ENCODE measurements around the gene PPP2R5D.
"Not testable (repeated sequence)": the region's sequence is repeated elsewhere in the genome, so short reads cannot be mapped to it uniquely, and the experiment has no call there.

Gene PPP2R5D

DNA sequence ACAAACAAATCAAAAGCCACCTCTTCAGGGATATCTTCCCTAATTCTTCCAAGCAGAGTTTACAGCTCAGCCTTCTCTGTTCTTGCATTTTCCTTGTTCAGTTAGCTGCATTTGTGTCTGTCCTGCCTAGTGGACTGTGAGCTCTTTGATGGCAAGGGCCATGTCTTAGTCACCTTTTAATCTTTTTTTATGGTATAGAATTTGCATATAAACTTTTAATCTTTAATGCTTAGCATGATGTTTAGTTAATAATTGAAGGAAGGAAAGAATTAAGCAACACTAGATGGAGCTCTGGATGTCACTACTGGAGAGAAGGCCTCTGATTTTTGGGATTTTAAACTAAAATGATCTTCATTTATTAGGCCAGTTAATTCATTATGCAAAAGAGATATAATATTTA is 12.1 kb downstream of the PPP2R5D start:
- DNase-seq (ENCODE audit: low spot score): no peak

DNA sequence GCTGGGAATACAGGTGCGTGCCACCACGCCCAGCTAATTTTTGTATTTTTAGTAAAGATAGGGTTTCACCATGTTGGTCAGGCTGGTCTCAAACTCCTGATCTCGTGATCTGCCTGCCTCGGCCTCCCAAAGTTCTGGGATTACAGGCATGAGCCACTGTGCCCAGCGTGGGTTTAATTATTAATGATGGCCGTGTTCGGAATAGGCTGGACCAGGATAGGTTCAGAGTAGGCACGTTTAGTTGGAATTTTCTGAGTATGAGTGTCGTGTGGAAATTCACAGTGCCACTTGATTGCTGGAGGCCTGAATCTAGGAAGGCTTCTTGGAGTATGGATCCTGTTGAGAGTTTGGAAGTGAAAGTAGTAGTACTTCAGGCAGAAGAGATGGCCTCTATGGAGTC is 13.8 kb downstream of the PPP2R5D start:
- not testable (repeated sequence) for DNase-seq (ENCODE audit: low spot score)

DNA sequence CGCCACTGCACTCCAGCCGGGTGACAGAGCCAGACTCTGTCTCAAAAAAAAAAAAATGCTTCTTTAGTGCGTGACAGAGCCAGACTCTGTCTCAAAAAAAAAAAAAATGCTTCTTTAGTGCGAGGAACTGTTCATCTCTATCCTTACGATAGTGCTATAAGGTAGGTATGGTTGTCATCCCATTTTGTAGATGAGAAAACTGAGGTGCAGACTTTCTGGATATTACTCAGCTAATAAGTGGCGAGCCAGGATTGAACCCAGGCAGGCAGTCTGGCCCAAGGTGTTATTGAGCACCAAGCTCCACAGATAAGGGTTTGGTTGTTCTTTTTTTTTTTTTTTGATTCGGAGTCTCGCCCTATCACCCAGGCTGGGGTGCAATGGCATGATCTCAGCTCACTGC is 17.5 kb downstream of the PPP2R5D start:
- DNase-seq (ENCODE audit: low spot score): no peak

DNA sequence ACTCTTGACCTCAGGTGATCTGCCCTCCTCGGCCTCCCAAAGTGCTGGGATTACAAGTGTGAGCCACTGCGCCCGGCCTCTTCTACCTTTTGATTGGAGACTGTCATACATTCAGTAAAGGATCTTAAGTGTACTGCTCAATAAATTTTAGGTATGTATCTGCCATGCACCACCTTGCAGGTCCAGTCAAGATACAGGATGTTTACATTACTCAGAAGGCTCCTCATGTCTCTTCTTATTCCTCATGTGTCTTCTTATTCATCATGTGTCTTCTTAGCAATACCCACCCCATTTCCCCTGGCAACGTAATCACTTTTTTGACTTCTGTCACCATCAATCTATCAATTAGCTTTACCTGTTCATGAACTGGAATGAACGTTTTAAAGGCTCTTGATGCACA is 21.5 kb downstream of the PPP2R5D start:
- no peak for DNase-seq (ENCODE audit: low spot score)

DNA sequence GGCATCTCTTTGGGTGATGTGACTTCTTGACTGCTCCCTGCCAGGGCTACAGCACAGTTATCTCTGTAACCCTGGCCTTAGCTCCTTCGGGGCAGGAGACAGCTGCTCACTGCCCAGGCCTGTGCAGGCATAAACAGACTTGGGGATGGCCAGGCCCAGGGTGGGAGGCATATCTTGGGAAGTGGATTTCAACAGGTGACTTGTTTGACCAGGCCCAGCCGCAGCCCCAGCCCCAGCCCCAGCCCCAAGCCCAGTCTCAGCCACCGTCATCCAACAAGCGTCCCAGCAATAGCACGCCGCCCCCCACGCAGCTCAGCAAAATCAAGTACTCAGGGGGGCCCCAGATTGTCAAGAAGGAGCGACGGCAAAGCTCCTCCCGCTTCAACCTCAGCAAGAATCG is 21.9 kb downstream of the PPP2R5D start:
- DNase-seq (ENCODE audit: low spot score): no peak

DNA sequence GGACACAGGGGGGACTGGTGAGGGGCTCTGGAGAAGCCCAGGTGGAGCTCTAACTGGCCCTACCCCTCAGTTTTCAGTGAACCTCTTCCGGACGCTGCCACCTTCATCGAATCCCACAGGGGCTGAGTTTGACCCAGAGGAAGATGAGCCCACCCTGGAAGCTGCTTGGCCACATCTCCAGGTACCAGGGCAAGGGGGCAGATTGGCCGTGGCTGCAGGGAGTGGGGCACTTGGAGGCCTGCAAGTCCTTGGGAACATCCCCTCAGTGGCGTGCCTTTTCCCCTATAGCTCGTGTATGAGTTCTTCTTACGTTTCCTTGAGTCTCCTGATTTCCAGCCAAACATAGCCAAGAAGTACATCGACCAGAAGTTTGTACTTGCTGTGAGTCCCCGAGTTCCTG is 22.8 kb downstream of the PPP2R5D start:
- DNase-seq (ENCODE audit: low spot score): no peak

DNA sequence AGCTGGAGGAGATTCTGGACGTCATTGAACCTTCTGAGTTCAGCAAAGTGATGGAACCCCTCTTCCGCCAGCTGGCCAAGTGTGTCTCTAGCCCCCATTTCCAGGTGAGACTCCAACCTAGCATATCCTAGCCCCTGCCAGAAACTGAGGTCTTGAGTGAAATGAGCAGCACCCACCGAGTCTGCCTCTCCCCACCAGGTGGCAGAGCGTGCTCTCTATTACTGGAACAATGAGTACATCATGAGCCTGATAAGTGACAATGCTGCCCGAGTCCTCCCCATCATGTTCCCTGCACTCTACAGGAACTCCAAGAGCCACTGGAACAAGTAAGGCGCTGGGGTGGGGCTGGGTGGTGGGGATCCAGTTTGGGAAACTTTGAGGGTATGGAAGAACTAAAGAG is 24.8 kb downstream of the PPP2R5D start:
- peak; percentile 40 for DNase-seq (ENCODE audit: low spot score)

DNA sequence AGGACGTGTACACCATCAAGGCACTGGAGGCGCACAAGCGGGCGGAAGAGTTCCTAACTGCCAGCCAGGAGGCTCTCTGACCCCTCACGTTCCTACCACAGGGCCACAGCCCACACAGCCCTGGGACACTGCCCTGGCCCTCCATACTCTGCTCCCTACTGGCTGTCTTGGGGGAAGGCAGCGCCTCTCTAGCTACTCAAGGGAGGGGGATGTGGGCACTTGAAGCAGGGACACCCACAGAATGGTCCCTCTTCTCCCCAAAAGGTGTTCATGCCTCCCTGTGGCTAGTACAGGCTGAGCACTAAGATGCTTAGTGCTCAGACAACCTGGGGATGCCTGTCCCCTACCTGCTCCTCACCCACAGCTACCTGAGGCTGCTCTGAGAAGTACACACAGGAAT is 26.8 kb downstream of the PPP2R5D start:
- no peak for DNase-seq (ENCODE audit: low spot score)

DNA sequence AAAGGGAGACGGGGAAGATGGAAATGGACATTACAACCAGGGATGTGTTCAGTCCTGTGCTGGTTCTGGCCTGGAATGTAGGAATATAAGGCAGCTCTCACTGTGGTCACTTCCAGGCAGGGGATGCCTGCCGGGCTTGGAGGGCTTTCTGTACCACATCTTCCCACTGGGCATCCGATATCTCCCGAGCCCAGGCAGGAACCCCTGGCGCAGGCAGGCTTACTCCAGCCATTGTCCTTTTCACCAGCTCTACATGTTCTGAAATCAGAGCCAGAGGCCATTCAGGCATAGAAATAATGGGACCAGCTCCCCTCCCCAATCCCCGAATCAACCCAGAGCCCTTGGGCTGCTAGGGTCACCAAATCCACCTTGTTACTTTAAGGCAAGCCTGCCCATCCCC is 28.0 kb downstream of the PPP2R5D start:
- DNase-seq (ENCODE audit: low spot score): no peak

DNA sequence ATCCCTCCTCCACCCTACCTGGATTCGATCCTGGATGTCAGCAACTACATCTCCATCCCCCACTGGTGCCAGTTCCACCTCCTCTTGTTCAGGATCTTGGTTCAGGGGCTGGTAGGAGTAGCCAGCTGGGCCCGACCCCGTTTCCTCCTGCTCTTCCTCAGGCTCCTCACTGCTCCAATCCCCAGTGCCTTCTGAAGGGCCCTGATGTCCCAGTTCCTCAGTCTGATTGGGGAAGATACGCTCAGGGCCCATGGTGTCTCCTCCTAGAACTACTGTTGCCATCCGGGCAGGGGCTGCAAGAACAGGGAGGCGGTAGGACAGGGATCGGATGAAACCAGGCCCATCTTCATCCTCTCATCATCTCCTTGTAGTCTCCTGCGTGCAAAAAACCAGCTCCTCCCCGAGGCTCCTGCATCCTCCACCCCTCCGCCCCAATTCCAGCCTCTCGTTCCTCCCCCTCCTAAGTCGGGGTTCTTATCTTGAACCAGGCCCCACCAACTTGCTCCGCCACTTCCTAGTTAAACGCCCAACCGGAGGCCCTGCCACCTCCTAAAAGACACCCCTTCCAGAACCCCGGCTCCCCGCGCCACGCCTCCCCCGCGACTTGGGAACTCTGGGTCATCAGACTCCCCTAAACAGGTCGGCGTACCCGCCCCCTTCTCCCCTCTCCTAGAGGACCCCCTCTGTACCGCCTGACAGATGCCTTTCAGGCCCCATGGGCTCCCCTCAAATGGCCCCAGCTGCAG is 28.9 kb downstream of the PPP2R5D start:
- peak; percentile 25 for DNase-seq (ENCODE audit: low spot score)

DNA sequence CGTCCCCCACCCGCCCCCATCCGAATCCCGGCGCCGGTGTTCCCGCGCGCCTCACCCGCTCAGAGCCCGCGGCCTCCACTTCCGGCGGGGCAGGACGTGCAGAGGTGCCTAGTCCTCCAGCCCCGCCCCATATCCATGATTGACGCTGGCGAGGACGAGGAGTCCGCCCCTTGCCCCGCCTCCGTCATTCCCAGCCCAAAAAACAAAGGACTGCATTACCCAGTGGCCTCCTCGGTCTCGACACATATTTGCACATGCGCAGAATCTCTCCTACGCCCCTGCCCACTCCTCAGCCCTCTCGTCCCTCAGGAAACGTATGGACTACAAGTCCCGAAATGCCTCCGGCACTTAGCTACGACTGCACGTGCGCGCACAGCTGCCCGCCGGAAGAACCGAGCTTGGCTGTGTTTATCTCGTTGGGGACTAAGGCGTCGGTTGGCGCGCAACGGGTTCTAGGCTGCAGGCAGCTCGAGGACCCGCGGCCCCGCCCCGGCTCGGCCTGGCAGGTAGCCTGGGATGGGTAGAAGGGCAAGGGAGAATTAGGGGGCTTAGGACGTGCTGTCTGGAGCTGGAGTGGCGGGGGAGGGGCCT is 29.6 kb downstream of the PPP2R5D start, which contains the start of the genes KLHDC3 and MEA1:
TSS of gene KLHDC3 (plus strand) at position 407 of the 591 bp plus-strand sequence. CDS start 2,944 bp downstream, outside the sequence.
TSS of gene MEA1 (minus strand) at position 104 of the 591 bp plus-strand sequence. CDS start 133 bp downstream, outside the sequence.
- DNase-seq (ENCODE audit: low spot score): peak; percentile 100

DNA sequence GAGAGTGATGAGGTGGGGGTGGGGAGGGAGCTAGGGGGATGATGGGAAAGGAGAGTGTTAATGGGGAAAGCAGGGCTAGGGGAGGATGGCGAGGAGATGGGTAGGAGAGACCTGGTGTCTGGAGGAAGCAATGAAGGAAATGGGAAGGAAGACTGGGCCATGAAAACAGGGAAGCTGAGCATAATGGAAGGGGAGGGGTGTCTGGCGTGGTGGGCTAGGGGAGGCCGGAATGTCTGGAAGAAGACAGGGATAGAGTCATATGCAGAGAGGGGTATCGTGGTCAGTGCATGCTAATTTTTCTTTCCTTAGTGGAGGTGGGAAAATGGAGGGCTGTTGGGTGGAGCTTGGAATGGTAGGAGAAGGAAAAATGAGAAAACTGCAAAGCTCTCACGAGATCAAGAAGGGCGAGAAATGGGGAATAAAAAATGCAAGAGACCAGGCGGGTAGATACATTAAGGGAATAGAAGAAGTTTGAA is 30.1 kb downstream of the PPP2R5D start:
- DNase-seq (ENCODE audit: low spot score): no peak

DNA sequence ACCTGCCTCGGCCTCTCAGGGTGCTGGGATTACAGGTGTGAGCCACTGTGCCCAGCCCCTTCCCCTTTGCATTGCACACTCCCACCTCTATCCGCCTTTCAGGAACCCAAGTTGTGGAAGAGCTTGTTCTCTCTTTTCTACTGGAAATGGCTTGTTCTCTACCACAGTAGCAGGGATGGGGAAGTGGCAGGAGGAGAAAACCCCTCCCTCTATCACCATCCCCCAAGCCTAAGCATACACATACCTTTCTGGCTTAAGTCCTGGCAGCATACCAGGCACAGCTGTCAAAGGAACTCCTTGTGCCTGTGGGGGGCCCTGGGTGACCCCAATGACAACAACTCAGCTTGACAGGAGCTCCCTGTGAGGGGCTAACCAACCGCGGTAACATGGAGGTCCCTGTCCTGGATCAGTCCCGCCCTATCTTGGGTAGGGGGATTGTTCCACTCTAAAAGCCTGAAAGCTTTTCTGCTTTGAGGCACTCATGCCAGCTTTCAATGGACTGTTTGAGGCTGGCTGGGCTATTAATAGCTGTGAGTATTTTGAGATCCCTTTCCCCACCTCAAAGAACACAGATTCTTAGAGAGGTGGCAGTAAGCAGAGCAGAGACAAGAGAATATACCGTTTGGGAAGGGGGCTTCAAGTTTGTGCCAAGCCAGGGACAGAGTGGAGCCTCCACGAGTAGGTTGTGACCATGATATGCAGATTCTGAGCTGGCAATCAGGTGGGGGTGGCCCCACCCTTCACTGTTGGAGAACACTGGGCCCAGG is 32.0 kb downstream of the PPP2R5D start:
- DNase-seq (ENCODE audit: low spot score): no peak

DNA sequence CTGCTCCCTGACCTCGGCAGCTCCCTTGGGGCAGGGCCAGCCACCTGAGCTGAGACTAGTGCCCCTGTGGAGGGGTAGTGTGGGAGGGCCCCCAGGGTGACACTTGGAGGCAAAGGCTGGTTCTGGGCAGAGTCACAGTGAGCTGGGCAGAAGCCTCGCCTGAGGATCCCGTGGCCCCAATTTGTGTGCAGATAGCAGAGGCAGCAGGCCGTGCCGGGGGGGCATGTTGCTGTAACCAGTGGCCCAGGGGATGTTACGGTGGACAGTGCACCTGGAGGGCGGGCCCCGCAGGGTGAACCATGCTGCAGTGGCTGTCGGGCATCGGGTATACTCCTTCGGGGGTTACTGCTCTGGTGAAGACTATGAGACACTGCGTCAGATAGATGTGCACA is 32.6 kb downstream of the PPP2R5D start:
- DNase-seq (ENCODE audit: low spot score): no peak

DNA sequence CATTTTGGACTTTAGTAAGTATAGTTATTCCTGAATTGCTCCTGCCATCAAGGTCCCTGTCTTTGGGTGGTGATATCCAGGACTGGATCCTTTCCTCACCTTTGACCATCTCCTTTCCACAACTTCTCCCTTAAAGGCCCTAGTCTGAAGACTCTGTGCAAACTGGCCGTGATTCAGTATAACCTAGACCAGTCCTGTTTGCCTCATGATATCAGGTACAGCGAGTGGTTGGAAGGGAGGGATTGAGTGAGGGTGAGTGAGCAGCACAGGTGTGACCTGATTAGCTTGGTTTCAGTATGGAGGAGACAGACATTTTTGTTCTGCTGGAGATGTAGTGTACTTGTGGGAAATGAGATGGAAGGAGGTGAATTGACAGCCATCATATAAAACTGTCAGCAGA is 34.8 kb downstream of the PPP2R5D start:
- DNase-seq (ENCODE audit: low spot score): no peak

DNA sequence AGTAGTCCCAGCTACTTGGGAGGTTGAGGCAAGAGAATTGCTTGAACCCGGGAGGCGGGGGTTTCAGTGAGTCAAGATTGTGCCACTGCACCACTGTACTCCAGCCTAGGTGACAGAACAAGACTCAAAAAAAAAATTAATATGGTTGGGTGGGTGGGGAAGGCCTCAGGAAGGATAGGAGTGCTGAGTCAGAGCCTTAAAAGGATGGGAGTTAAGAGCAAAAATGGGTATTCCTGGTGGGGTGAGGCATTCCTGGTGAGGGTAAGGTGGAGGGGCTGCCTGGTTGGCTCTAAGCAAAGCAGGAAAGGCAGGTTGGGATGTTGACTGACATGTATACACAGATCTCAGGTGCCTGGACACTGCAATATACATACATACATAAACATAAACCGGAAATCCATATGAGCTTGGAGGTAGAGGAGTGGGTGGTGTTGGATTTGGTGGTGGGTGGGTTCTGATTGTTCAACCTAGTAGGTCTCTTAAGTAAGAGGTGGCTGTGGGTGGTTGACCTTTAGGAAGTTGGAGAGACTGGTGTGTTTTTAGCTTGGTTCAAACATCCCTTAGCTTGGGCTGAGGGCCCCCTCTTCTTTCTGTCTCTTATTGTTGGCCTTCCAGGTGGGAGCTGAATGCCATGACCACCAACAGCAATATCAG is 35.8 kb downstream of the PPP2R5D start:
- no peak for DNase-seq (ENCODE audit: low spot score)

DNA sequence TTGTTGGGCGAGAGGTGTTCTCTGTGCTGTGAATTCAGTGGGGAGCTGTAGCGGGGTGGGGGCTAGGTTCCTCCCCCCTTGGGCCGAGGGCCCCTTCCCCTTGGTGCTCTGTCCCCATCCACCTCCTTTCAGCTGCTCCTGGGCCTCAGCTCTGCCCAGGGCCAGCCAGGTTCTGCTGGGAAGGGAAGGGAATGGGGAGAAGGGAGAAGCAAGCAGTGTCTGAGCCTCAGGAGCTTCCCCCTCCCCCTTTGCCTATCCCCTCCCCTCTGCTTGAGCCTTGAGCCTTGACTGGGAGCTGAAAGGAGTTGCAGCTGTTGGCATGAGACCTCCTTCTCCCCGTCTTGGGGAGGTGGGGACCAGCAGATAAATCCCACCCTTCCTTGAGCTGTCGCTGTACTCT is 36.5 kb downstream of the PPP2R5D start:
- no peak for DNase-seq (ENCODE audit: low spot score)

DNA sequence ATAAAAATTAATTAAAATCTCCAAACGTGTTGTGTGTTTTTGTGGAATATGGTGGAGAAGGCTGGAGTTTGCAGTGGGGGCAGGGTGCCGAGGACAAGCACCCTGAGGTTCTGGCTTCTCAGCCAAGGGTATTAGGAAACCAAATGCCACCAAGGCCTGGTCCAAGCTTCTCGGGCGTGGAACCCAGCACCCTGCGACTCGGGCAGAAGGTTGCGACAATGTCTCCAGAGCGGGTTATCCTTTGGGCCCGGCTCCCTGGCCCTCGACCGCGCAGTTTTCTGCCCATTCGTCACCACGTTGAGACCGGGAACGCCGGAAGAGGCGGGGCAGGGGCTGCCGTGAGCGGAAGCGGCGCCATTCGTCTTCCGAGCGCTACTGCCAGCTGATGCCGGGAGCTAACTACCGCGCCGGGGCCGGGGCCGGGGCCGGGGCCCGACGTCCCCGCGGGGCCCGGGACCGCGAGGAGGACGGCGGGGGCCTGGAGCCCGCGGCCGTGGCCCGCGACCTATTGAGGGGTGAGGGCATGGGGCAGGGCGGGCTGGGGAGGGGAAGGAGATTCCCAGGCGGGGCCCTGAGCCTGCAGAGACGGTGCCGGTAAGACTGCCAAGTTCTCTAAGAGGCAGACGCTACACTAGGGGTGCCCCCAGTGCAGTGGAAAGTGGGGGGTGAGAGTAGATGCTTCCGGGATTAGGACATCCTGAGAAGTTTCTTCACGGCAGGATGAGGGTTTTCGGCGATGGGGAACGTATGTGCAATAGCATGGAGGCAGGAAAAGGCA is 37.1 kb downstream of the PPP2R5D start, which contains the start of gene RRP36:
TSS of gene RRP36 (plus strand) at position 354 of the 778 bp plus-strand sequence. CDS start at position 386, 32 bp downstream.
- DNase-seq (ENCODE audit: low spot score): peak; percentile 79

DNA sequence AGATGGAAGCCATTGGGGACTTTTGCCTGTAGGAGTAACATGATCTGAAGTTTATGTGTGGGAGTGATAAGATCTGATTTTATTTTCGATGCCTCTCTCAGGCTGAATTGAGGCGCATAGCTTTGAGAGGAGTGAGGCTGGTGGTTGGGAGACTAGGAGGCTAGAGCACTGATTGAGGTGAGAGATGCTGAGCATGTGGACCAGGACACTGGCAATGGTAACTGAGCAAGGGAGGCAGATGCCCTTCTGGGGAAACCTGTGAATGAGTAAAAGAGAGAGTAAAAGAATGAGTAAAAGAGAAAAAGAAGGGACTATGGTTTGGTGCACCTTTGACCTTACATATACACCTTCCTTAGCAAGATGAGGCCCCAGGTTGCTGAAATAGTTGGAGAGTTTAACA is 40.1 kb downstream of the PPP2R5D start:
- no peak for DNase-seq (ENCODE audit: low spot score)

DNA sequence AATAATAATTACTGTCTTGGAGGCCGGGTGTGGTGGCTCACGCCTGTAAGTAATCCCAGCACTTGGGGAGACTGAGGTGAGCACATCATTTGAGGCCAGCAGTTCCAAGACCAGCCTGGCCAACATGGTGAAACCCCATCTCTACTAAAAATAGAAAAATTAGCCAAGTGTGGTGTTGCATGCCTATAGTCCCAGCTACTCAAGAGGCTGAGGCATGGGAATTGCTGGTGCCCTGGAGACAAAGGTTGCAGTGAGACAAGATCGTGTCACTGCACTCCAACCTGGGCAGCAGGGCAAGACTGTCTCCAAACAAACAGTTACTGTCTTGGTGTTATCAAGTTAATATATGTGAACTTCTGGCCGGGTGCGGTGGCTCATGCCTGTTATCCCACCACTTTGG is 42.0 kb downstream of the PPP2R5D start:
- DNase-seq (ENCODE audit: low spot score): no peak

DNA sequence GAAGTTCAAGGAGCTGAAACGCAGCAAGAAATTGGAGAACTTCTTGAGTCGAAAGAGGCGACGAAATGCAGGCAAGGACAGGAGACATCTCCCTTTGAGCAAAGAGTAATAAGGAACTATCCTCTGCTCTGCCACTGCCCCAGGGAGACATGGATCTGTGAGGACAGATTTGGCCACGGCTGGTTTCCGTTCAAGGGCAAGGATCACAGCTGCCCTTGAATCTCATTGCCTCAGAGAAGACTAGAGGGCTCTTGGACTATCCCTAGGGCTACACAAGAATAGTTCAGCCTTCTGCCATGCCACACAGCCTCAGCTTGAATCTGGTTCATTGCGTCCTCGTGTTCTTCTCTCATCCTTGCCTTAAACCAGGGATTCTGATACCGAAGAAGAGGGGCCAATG is 44.8 kb downstream of the PPP2R5D start:
- no peak for DNase-seq (ENCODE audit: low spot score)

All from Ammon's horn (tissue), 1 donor.